Stomach (tissue), 9 donors: ENCODE results near the gene CFI. TPM values are rescaled to one million over a fixed set of nuclear protein-coding genes. Genes with fewer than 3 reads are reported as not detected.

Experiments used
- DNase-seq, 2 donors: peaks; one replicate each; pipeline versions ENCODE4 v3.0.0 to v3.0.0-alpha.2; 2013 to 2019
- H3K27ac ChIP-seq, 5 donors: fragments of 200-600 bp in 4 of 5; sonication (generic) in 4 of 5; one replicate each; pipeline ENCODE4 v1.5.1; 2013 to 2019; ENCODE audit warnings: mild to moderate bottlenecking in 1 of 5, moderate library complexity in 1 of 5
- H3K27me3 ChIP-seq, 3 donors: fragments of 200-600 bp; sonication (generic); one replicate each; pipeline ENCODE4 v1.5.1; 2017 to 2019; ENCODE audit warnings: mixed run types in 1 of 3
- H3K36me3 ChIP-seq, 4 donors: fragments of 200-600 bp; sonication (generic); 1 replicate in 3 of 4; 2 replicates in 1 of 4; pipeline ENCODE4 v1.5.1; 2016 to 2019
- H3K4me1 ChIP-seq, 4 donors: fragments of 200-600 bp; sonication (generic); one replicate each; pipeline ENCODE4 v1.5.1; 2016 to 2019
- H3K4me3 ChIP-seq, 4 donors: fragments of 200-600 bp; sonication (generic) in 3 of 4; one replicate each; pipeline ENCODE4 v1.5.1; 2016 to 2019; ENCODE audit warnings: mild to moderate bottlenecking in 1 of 4
- H3K9me3 ChIP-seq, 4 donors: fragments of 200-600 bp; sonication (generic); one replicate each; pipeline ENCODE4 v1.5.1; 2016 to 2019
- EP300 ChIP-seq: sonication (generic); formaldehyde crosslinking; IDR thresholded peaks from one replicate; pipeline ENCODE4 v1.6.1; 2017; ENCODE audit warnings: antibody characterized with exemption
- POLR2A ChIP-seq, 4 donors: fragments of 450-650 bp; IDR thresholded peaks; one replicate each; pipeline ENCODE4 v1.6.1; 2016; ENCODE audit warnings: antibody characterized with exemption in 4 of 4, control low read depth in 2 of 4, mild to moderate bottlenecking in 1 of 4, moderate library complexity in 1 of 4
- POLR2AphosphoS5 ChIP-seq, 3 donors: sonication (generic); formaldehyde crosslinking; IDR thresholded peaks; one replicate each; pipeline ENCODE4 v1.6.1; 2016; ENCODE audit warnings: antibody characterized with exemption in 3 of 3
- WGBS, 5 donors: extraction: QIAGEN DNeasy Blood & Tissue Kit in 3 of 5; methylation state at CpG; one replicate each; pipeline versions ENCODE4 v1.1.5 to v1.1.7; 2013 to 2018; 5-methylcytosine and 5-hydroxymethylcytosine counted together
- intact Hi-C: fragments of 100-400 bp; cut with DNase I; formaldehyde crosslinking; loops from one replicate; pipeline ENCODE4 v1.15.1; 2023; ENCODE audit warnings: low total_unique reads
- polyA plus RNA-seq, 3 donors: library from polyadenylated mRNA; stranded (reverse); fragments of 200-250 nt; gene quantifications; one replicate each; pipeline ENCODE4 v1.2.3, GENCODE V29; 2013
- total RNA-seq, 5 donors: library from RNA; depleted of rRNA; stranded (reverse); fragments of >200 nt; gene quantifications; one replicate each; pipeline versions ENCODE4 v1.1.0 to v1.2.3, GENCODE V29; 2014 to 2016
- TF ChIP-seq, protein P1 (sequence below), 7 experiments: fragments of 450-650 bp in 4 of 7; fragments of 200-600 bp in 3 of 7; sonication (generic) in 3 of 7; IDR thresholded peaks; one replicate each; pipeline ENCODE4 v1.5.1; 2016 to 2019; ENCODE audit warnings: antibody characterized with exemption in 7 of 7, control low read depth in 2 of 7, mild to moderate bottlenecking in 1 of 7
- donor health status: healthy with polysubstance abuse.
- donor health status: Bipolar disorder and iron deficiency.
- donor health status: healthy.

Gene CFI
- total and polyA plus RNA-seq, 8 donors: 0.45 to 20.4 (median 7.7) TPM

- Histone ChIP-seq H3K4me3 (peak within 1 kb of the TSS; percentile 82 to 89 (median 86)), H3K9me3 (no peaks in the 10 kb centered on the region), H3K4me1 (peaks cover 18 to 43% (median 23%) of the 10 kb centered on the region in 4 donors), H3K36me3 (peaks cover 0 to 8% (median 6%) of the 10 kb centered on the region in 4 donors), H3K27me3 (no peaks in the 10 kb centered on the region), H3K27ac (peak within 1 kb of the TSS; percentile 90 to 98 (median 91))
- TF ChIP-seq POLR2AphosphoS5 (IDR thresholded peaks at IDR 0.05): peak in 2 of 3 donors; percentile 61 to 66
- TF ChIP-seq, protein P1, sequence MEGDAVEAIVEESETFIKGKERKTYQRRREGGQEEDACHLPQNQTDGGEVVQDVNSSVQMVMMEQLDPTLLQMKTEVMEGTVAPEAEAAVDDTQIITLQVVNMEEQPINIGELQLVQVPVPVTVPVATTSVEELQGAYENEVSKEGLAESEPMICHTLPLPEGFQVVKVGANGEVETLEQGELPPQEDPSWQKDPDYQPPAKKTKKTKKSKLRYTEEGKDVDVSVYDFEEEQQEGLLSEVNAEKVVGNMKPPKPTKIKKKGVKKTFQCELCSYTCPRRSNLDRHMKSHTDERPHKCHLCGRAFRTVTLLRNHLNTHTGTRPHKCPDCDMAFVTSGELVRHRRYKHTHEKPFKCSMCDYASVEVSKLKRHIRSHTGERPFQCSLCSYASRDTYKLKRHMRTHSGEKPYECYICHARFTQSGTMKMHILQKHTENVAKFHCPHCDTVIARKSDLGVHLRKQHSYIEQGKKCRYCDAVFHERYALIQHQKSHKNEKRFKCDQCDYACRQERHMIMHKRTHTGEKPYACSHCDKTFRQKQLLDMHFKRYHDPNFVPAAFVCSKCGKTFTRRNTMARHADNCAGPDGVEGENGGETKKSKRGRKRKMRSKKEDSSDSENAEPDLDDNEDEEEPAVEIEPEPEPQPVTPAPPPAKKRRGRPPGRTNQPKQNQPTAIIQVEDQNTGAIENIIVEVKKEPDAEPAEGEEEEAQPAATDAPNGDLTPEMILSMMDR (IDR thresholded peaks at IDR 0.05): peak in 5 of 7 experiments; percentile 25 to 73 (median 56)
- peak in 1 of 4 donors; percentile 2 for TF ChIP-seq POLR2A (IDR thresholded peaks at IDR 0.05)
- no peak for TF ChIP-seq EP300
- intact Hi-C loops: no loop called here
- WGBS, 5 donors: 0 to 1% (median 0%) methylated on average over 43 to 72 of the region's 72 CpGs; no CpG with 5 or more reads in 1 of the 5 donors
- DNase-seq: peak; percentile 92 to 93
Observed at GRCh38 chr4:109702950-109703663, 98.7 kb downstream of the CFI start, which contains the start of gene CASP6. TSS of gene CASP6 (minus strand) at chr4:109703445. CDS start at chr4:109703395, 50 bp downstream.

GRCh38 chr4:109701566-109702410 is 100.0 kb downstream of the CFI start:
- peak in 1 of 2 donors; percentile 63 for DNase-seq
- Histone ChIP-seq H3K36me3 (peaks cover 0 to 16% (median 11%) of the 10 kb centered on the region in 4 donors), H3K4me1 (peaks cover 18 to 43% (median 23%) of the 10 kb centered on the region in 4 donors), H3K27ac (peak overlapping the region; percentile 90 to 98 (median 91)), H3K9me3 (no peaks in the 10 kb centered on the region), H3K4me3 (peak overlapping the region; percentile 82 to 89 (median 86)), H3K27me3 (no peaks in the 10 kb centered on the region)
- WGBS, 5 donors: 21 to 38% (median 27%) methylated on average over 21 of the region's 21 CpGs
- intact Hi-C loops: no loop called here
- TF ChIP-seq POLR2AphosphoS5 (IDR thresholded peaks at IDR 0.05): no peak

DNA sequence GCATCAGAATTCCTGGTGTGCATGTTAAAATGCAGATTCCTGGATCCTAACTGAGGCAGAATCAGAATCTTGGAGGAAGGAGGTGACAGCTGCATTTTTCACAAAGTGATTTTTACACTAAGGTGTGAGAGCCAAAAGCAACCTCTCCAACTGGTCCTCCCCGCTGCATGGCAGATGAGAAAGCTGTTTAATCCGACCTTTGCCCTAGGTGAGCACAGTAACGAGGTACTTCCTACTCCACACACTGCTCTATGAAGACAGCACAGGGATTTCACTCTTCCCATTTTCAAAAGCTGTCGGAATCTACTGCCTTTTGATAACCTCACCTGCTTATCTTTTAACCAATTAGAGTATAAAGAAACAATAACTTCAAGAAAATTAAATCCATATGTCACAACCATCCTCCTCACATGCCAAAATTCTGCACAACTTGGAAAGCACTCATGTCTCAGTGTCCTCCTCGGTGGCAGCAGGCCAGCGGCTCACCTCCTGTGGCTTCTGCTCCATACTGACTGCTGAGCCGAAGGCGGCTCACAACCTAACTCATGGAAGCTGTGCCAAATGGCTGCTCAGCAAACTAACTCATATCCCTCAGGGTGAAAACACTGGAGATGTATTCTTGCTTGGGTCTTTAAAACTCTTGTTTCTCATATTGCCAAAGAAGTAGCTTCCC is 102.1 kb downstream of the CFI start:
- peaks cover 0 to 35% (median 29%) of the 10 kb centered on the region in 4 donors for H3K36me3 ChIP-seq
- intact Hi-C loops: loop anchor here (10.0 kb wide), 1 partner anchor 115 kb away; the partner anchor contains the start of gene GAR1
- no peak overlapping the region for H3K27ac ChIP-seq
- TF ChIP-seq, protein P1 (IDR thresholded peaks at IDR 0.05): no peak
- no peaks in the 10 kb centered on the region for H3K9me3 ChIP-seq
- H3K4me1 ChIP-seq: peaks cover 17 to 42% (median 22%) of the 10 kb centered on the region in 4 donors
- no peaks in the 10 kb centered on the region for H3K27me3 ChIP-seq
- DNase-seq: no peak
- no peak overlapping the region for H3K4me3 ChIP-seq
- 70 to 82% (median 78%) methylated on average over 8 of the region's 8 CpGs for WGBS, 5 donors

GRCh38 chr4:109698656-109699055 is 103.1 kb downstream of the CFI start:
- Histone ChIP-seq H3K4me3 (no peak overlapping the region), H3K36me3 (peaks cover 5 to 45% (median 40%) of the 10 kb centered on the region in 4 donors), H3K9me3 (no peaks in the 10 kb centered on the region), H3K4me1 (peaks cover 12 to 32% (median 18%) of the 10 kb centered on the region in 4 donors), H3K27ac (no peak overlapping the region), H3K27me3 (no peaks in the 10 kb centered on the region)
- TF ChIP-seq POLR2AphosphoS5 (IDR thresholded peaks at IDR 0.05) (no peak), EP300 (no peak), POLR2A (IDR thresholded peaks at IDR 0.05) (no peak)
- TF ChIP-seq, protein P1 (IDR thresholded peaks at IDR 0.05): no peak
- no peak for DNase-seq
- 97 to 100% (median 100%) methylated on average over 1 of the region's 1 CpG for WGBS, 5 donors
- intact Hi-C loops: loop anchor here (10.0 kb wide), 1 partner anchor 116 kb away; the partner anchor contains the start of gene GAR1
